ENCODE measurements around the gene ETV6. TPM values are rescaled to one million over a fixed set of nuclear protein-coding genes. Genes with fewer than 3 reads are reported as not detected.
A peak's percentile ranks its signal among the peaks of the same experiment; 100 is the strongest.

ETV6 gene
- total RNA-seq, 2 donors from 2014 or later = 41.4 to 58.4 TPM

GRCh38 chr12:11718105-11718504 lies 68.6 kb downstream of the ETV6 start:
- Histone ChIP-seq H3K27ac (peak overlapping the region in 1 of 2 donors; percentile 46), H3K4me1 (ENCODE audit: control insufficient read depth in 1 of 2, low read depth in 2 of 2) (peaks cover 18 to 50% of the 10 kb centered on the region in 2 donors)
- TF ChIP-seq, protein P1, sequence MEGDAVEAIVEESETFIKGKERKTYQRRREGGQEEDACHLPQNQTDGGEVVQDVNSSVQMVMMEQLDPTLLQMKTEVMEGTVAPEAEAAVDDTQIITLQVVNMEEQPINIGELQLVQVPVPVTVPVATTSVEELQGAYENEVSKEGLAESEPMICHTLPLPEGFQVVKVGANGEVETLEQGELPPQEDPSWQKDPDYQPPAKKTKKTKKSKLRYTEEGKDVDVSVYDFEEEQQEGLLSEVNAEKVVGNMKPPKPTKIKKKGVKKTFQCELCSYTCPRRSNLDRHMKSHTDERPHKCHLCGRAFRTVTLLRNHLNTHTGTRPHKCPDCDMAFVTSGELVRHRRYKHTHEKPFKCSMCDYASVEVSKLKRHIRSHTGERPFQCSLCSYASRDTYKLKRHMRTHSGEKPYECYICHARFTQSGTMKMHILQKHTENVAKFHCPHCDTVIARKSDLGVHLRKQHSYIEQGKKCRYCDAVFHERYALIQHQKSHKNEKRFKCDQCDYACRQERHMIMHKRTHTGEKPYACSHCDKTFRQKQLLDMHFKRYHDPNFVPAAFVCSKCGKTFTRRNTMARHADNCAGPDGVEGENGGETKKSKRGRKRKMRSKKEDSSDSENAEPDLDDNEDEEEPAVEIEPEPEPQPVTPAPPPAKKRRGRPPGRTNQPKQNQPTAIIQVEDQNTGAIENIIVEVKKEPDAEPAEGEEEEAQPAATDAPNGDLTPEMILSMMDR (IDR thresholded peaks at IDR 0.05) = no peak

DNA sequence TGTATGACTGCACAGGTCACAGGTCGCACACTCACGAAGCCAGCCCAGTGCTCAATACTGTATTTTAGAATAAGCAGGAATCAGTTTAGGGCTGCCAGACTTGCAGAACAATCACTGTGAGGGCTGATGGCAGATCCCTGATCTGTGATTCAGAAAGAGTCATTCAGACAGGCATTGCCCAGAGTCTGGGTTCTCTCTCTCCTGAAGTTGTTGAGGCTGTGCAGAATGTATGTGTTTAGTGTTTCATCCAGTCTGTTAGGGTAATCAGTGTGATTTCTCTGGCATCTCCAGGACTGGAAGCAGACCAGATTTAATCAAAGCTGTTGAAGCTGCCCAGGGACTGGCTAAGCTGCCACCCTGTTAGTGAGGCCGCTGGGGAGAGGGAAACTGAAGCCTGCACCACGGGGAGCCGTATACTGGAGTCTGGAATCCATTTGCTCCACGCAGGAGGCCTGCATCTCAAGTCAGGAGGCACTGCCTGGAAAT lies 69.3 kb downstream of the ETV6 start:
- Histone ChIP-seq H3K9me3 (no peaks in the 10 kb centered on the region), H3K4me3 (no peak overlapping the region), H3K4me1 (ENCODE audit: control insufficient read depth in 1 of 2, low read depth in 2 of 2) (peaks cover 23 to 56% of the 10 kb centered on the region in 2 donors), H3K27ac (peak overlapping the region; percentile 44 to 46), H3K36me3 (no peaks in the 10 kb centered on the region), H3K27me3 (replicated peaks; ENCODE audit: insufficient read depth) (no peaks in the 10 kb centered on the region)
- DNase-seq (ENCODE audit: low spot score) = no peak
- TF ChIP-seq, protein P1 (IDR thresholded peaks at IDR 0.05) = no peak
- ATAC-seq (ENCODE audit: insufficient number of reproducible peaks, low FRiP score, low read depth) = no peak

More at GRCh38 chr12:11718105-11718504, 68.6 kb downstream of the ETV6 start:
- ATAC-seq (ENCODE audit: insufficient number of reproducible peaks, low FRiP score, low read depth) (no peak), DNase-seq (ENCODE audit: low spot score) (no peak)
- Histone ChIP-seq H3K4me3 (no peak overlapping the region), H3K36me3 (no peaks in the 10 kb centered on the region), H3K27me3 (replicated peaks; ENCODE audit: insufficient read depth) (no peaks in the 10 kb centered on the region), H3K9me3 (no peaks in the 10 kb centered on the region)

- Histone ChIP-seq H3K9me3 (no peaks in the 10 kb centered on the region), H3K27ac (peak overlapping the region; percentile 44 to 46), H3K36me3 (no peaks in the 10 kb centered on the region), H3K4me3 (peak overlapping the region; percentile 23), H3K4me1 (ENCODE audit: control insufficient read depth in 1 of 2, low read depth in 2 of 2) (peaks cover 29 to 65% of the 10 kb centered on the region in 2 donors), H3K27me3 (replicated peaks; ENCODE audit: insufficient read depth) (no peaks in the 10 kb centered on the region)
- ATAC-seq (ENCODE audit: insufficient number of reproducible peaks, low FRiP score, low read depth) (peak; percentile 38), DNase-seq (ENCODE audit: low spot score) (peak; percentile 60)
- TF ChIP-seq, protein P1 (IDR thresholded peaks at IDR 0.05) = no peak
These were observed 70.2 kb downstream of the ETV6 start for GRCh38 chr12:11719678-11720099.

DNA sequence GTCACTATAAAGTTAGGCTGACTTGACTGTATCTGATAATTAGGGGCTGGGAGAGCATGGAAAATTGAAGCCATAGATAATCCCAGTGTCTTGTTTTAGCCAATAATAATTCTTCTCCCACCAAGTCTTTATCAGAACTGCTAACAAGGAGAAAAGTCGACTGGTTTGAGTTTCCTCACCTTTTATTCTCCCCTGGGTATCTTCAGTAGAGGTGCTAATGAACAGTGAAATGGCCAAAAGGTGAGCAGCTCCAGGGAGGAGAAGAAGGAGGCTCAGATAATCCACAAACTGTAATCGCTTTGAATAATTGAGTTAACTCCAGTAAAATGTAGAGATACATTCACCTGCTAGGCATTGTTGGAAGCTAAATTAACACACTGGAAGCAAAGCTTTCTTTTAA lies 72.6 kb downstream of the ETV6 start:
- Histone ChIP-seq H3K36me3 (no peaks in the 10 kb centered on the region), H3K27me3 (replicated peaks; ENCODE audit: insufficient read depth) (no peaks in the 10 kb centered on the region), H3K27ac (peak overlapping the region in 1 of 2 donors; percentile 42), H3K9me3 (no peaks in the 10 kb centered on the region), H3K4me1 (ENCODE audit: control insufficient read depth in 1 of 2, low read depth in 2 of 2) (peaks cover 34 to 73% of the 10 kb centered on the region in 2 donors), H3K4me3 (no peak overlapping the region)
- ATAC-seq (ENCODE audit: insufficient number of reproducible peaks, low FRiP score, low read depth) (no peak), DNase-seq (ENCODE audit: low spot score) (no peak)
- TF ChIP-seq, protein P1 (IDR thresholded peaks at IDR 0.05) = no peak

DNA sequence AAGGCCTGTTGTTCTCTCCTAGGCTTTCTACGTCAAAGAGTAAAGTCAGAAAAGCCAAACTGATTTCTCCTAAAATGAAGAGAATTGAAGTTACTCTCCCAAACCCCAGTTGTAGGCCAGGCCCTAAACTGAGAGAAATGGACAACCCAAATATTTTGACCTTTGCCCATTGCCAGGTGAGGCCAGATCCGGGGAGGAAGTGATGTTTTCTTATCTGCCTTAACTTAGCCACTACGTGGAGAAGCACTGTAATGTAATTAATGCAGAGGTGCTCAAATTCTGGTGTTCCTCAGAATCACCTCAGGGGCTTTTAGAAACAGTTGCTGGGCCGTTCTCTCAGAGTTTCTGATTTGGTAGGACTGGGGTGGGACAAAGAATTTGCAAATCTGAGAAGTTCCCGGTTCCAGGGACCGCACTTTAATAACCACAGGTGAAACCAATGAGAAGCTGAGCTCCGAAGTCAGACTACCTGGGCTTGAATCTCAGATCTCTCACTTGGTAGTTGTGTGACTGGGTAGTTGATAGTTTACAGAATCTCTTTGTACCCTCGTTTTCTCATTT lies 73.2 kb downstream of the ETV6 start:
- peak overlapping the region in 1 of 2 donors; percentile 42 for H3K27ac ChIP-seq
- H3K27me3 ChIP-seq (replicated peaks; ENCODE audit: insufficient read depth) = no peaks in the 10 kb centered on the region
- TF ChIP-seq, protein P1 (IDR thresholded peaks at IDR 0.05) = no peak
- no peak overlapping the region for H3K4me3 ChIP-seq
- no peaks in the 10 kb centered on the region for H3K36me3 ChIP-seq
- no peak for DNase-seq (ENCODE audit: low spot score)
- peaks cover 35 to 69% of the 10 kb centered on the region in 2 donors for H3K4me1 ChIP-seq (ENCODE audit: control insufficient read depth in 1 of 2, low read depth in 2 of 2)
- no peak for ATAC-seq (ENCODE audit: insufficient number of reproducible peaks, low FRiP score, low read depth)
- H3K9me3 ChIP-seq = no peaks in the 10 kb centered on the region
